HFF-Myc (cell line): ENCODE results near the gene RASAL2.

Source experiments
- DNase-seq: peaks from one replicate; pipeline ENCODE4 v3.0.0-alpha.2; 2011; ENCODE audit warnings: low read depth; ENCODE audit errors: extremely low read depth
- H3K4me3 ChIP-seq: replicated peaks from 2 replicates; pipeline ENCODE4 v1.5.1; 2011; ENCODE audit warnings: low read depth, mild to moderate bottlenecking, control low read depth, low read length
- CTCF ChIP-seq: IDR thresholded peaks from 2 replicates; pipeline ENCODE4 v1.5.1; 2012; ENCODE audit warnings: mild to moderate bottlenecking, low read depth, low read length, control low read depth; ENCODE audit errors: missing control alignments

The RASAL2 gene

GRCh38 chr1:178529364-178530036, 435.6 kb downstream of the RASAL2 start:
- no peak overlapping the region for H3K4me3 ChIP-seq
- TF ChIP-seq CTCF = no peak
- DNase-seq = no peak

GRCh38 chr1:178530037-178530402, 436.1 kb downstream of the RASAL2 start:
- H3K4me3 ChIP-seq = no peak overlapping the region
- no peak for TF ChIP-seq CTCF
- peak; percentile 68 for DNase-seq

- no peak for DNase-seq
- no peak for TF ChIP-seq CTCF
- no peak overlapping the region for H3K4me3 ChIP-seq
Observed at GRCh38 chr1:178530502-178530901, 436.6 kb downstream of the RASAL2 start.

- no peak overlapping the region for H3K4me3 ChIP-seq
- DNase-seq = no peak
- no peak for TF ChIP-seq CTCF
Observed at GRCh38 chr1:178531887-178532286, 438.0 kb downstream of the RASAL2 start.

- DNase-seq = no peak
- no peak overlapping the region for H3K4me3 ChIP-seq
- peak; percentile 90 for TF ChIP-seq CTCF
Observed at GRCh38 chr1:178532392-178532791, 438.5 kb downstream of the RASAL2 start.

GRCh38 chr1:178533121-178533946, 439.4 kb downstream of the RASAL2 start:
- no peak overlapping the region for H3K4me3 ChIP-seq
- no peak for TF ChIP-seq CTCF
- no peak for DNase-seq
